ENCODE measurements around the gene NPM1. TPM values are rescaled to one million over a fixed set of nuclear protein-coding genes. Genes with fewer than 3 reads are reported as not detected.
"Not testable (repeated sequence)": the region's sequence is repeated elsewhere in the genome, so short reads cannot be mapped to it uniquely, and the experiment has no call there.

The NPM1 gene
- total RNA-seq, 1 experiment from 2014 or later: 3,122 TPM

- H3K4me2 ChIP-seq (ENCODE audit: insufficient read depth, insufficient read length, low read length); H4K91ac ChIP-seq (ENCODE audit: insufficient read length, low read depth, low read length); H3K4me1 Mint-ChIP-seq; H2AK5ac ChIP-seq (ENCODE audit: insufficient read length, low read length); H3K9me3 Mint-ChIP-seq; H2BK20ac ChIP-seq (ENCODE audit: low read depth, low read length, poor library complexity, severe bottlenecking); H3K4me1 ChIP-seq (ENCODE audit: insufficient read depth, low read length); H3K9ac ChIP-seq (ENCODE audit: extremely low read depth, insufficient read length, low read length); H2BK15ac ChIP-seq (ENCODE audit: low read depth, low read length); H3T11ph ChIP-seq (ENCODE audit: low read length); H3K23ac ChIP-seq (ENCODE audit: insufficient read length, low read depth, low read length); H4K5ac ChIP-seq (ENCODE audit: insufficient read length, low read depth, low read length); H3K27ac Mint-ChIP-seq; H3K4ac ChIP-seq (ENCODE audit: low read depth, low read length); H4K20me1 ChIP-seq (ENCODE audit: control insufficient read depth, insufficient read depth, insufficient read length); H3K79me2 ChIP-seq (ENCODE audit: insufficient read depth, low read length); H2BK12ac ChIP-seq (ENCODE audit: insufficient read length, low read depth, low read length); H3K14ac ChIP-seq (ENCODE audit: insufficient read depth, low read length); H3K79me1 ChIP-seq (ENCODE audit: insufficient read depth, low read depth, low read length, poor library complexity, severe bottlenecking); H3K27me3 ChIP-seq (ENCODE audit: insufficient read depth, low read length); DNase-seq; H3K27me3 Mint-ChIP-seq (ENCODE audit: low read depth); H3K4me3 Mint-ChIP-seq; H2BK5ac ChIP-seq (ENCODE audit: insufficient read length, low read length); H3K56ac ChIP-seq (ENCODE audit: insufficient read length, low read depth, low read length); H2AFZ ChIP-seq (ENCODE audit: low read length); H3K9me3 ChIP-seq (ENCODE audit: control insufficient read depth, low read depth, low read length); H2BK120ac ChIP-seq (ENCODE audit: low read depth, low read length, poor library complexity, severe bottlenecking); H3K36me3 Mint-ChIP-seq (ENCODE audit: insufficient read depth in 1 of 3, low read depth in 3 of 3); H3K23me2 ChIP-seq (ENCODE audit: insufficient read length, low read depth, low read length, poor library complexity, severe bottlenecking); H3K27ac ChIP-seq (ENCODE audit: insufficient read length, low read depth, low read length); H4K8ac ChIP-seq (replicated peaks; ENCODE audit: insufficient read length, low read depth, low read length); H3K18ac ChIP-seq (ENCODE audit: insufficient read length, low read depth, low read length): not testable (repeated sequence)
- no CpG with 5 or more reads among the region's 10 CpGs for WGBS (ENCODE audit: extremely low coverage, insufficient read length, low lambda C conversion rate)
- TF ChIP-seq CTCF (conservative IDR thresholded peaks at IDR 0.05): peak; percentile 58
These were observed 16.8 kb upstream of the NPM1 start for GRCh38 chr5:171370881-171371280.
